ENCODE measurements around the gene NHSL1.

NHSL1 gene

DNA sequence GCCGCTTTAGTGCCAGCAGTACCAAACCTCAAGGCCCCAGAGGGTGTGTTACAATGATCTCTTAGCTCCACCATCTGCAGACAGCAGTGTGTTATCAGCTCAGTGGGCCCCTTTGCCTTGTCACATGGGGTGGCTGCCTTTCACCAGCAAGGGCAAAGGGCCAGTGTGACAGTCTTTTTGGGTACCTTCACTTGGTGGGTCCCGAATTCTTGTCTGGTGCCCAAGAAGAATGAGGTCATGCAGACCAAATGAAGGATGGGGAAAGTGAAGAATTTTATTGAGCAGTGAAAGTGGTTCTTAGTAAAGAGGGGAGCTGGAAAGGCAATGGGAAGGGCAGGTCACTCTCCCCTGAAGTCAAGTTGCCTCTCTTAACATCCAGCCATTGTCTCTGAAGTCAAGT, 124.5 kb downstream of the NHSL1 start:
- Histone ChIP-seq H3K9me2 (replicated peaks; ENCODE audit: control insufficient read depth, low read length) (no peaks in the 10 kb centered on the region), H3F3A (ENCODE audit: control insufficient read depth, insufficient read depth) (no peaks in the 10 kb centered on the region), H3K4me3 (ENCODE audit: low read length) (no peak overlapping the region), H3K4me2 (ENCODE audit: low read length) (no peak overlapping the region), H3K36me3 (ENCODE audit: control insufficient read depth, low read length) (no peaks in the 10 kb centered on the region), H3K79me2 (ENCODE audit: control insufficient read depth, low read length) (no peaks in the 10 kb centered on the region), H3K27ac (ENCODE audit: low read depth, low read length) (no peak overlapping the region), H3K27me3 (ENCODE audit: control insufficient read depth, low read length) (peaks cover 3% of the 10 kb centered on the region; the same call in 1 of the 2 replicates), H3K9me3 (ENCODE audit: control insufficient read depth, insufficient read depth, low read length) (no peaks in the 10 kb centered on the region), H4K20me1 (ENCODE audit: control insufficient read depth, insufficient read depth, low read depth, low read length) (no peaks in the 10 kb centered on the region), H3K4me1 (ENCODE audit: control insufficient read depth, low read length) (no peaks in the 10 kb centered on the region)
- TF ChIP-seq, protein P1, sequence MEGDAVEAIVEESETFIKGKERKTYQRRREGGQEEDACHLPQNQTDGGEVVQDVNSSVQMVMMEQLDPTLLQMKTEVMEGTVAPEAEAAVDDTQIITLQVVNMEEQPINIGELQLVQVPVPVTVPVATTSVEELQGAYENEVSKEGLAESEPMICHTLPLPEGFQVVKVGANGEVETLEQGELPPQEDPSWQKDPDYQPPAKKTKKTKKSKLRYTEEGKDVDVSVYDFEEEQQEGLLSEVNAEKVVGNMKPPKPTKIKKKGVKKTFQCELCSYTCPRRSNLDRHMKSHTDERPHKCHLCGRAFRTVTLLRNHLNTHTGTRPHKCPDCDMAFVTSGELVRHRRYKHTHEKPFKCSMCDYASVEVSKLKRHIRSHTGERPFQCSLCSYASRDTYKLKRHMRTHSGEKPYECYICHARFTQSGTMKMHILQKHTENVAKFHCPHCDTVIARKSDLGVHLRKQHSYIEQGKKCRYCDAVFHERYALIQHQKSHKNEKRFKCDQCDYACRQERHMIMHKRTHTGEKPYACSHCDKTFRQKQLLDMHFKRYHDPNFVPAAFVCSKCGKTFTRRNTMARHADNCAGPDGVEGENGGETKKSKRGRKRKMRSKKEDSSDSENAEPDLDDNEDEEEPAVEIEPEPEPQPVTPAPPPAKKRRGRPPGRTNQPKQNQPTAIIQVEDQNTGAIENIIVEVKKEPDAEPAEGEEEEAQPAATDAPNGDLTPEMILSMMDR (IDR thresholded peaks at IDR 0.05; ENCODE audit: low read depth, low read length, poor library complexity, severe bottlenecking), result no peak
- no peak for TF ChIP-seq EZH2phosphoT487 (IDR thresholded peaks at IDR 0.05; ENCODE audit: borderline replicate concordance, low read length)

DNA sequence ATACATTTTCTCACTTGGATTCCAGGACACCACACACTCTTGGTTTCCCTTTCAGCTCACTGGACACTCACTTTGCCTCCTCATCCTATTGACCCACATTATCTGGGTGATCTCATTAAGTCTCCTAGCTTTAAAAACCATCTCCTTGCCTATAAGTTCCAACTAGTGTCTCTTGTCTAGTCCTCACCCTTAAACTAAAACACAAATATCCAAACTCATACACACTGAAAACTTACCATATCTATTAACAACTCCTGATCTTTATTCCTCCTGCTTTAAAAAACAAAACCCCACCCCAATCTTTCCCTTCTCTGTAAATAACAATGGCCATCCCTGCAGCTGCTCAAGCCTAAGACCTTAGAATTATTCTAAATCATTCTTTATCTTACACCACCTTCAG, 125.1 kb downstream of the NHSL1 start:
- no peaks in the 10 kb centered on the region for H3K9me2 ChIP-seq (replicated peaks; ENCODE audit: control insufficient read depth, low read length)
- no peaks in the 10 kb centered on the region for H3K36me3 ChIP-seq (ENCODE audit: control insufficient read depth, low read length)

DNA sequence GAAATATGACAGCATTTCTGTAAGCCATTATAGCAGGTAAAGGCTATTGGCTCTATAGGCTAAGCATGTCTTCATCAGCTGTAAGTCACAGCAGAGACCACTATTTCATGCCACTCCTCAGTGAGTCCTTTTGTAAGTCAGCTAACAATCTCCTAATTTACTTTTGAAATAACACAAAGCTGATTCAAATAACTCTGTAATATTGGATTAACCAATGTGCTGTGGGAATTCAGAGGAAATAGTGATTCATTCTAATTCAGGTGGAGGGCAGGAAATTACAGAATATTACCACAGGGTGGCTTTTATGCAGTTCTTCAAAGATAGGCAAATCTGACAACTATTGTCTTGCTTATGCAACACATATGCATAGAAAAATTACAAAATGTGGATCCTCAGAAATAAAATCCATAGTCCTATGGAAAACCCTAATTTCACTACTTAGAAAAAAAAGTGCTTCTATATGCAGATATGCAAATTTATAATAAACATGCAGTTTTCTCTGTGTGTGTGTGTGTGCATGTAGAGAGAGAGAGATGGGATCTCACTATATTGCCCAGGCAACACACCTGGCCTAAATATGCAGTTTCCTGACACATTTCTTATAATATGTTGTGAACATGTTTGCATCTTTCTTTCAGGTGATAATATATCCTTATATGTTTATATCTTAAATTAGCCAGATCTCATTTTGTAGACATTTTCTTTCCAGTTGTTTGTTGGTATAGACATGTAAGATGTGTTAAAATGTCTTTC, 126.4 kb downstream of the NHSL1 start:
- no peaks in the 10 kb centered on the region for H3K4me1 ChIP-seq (ENCODE audit: control insufficient read depth, low read length)
- no peak overlapping the region for H3K4me2 ChIP-seq (ENCODE audit: low read length)
- H3K36me3 ChIP-seq (ENCODE audit: control insufficient read depth, low read length), result no peaks in the 10 kb centered on the region
- no peaks in the 10 kb centered on the region for H4K20me1 ChIP-seq (ENCODE audit: control insufficient read depth, insufficient read depth, low read depth, low read length)
- H3K27me3 ChIP-seq (ENCODE audit: control insufficient read depth, low read length), result peaks cover 3% of the 10 kb centered on the region; the same call in 1 of the 2 replicates
- H3K4me3 ChIP-seq (ENCODE audit: low read length), result no peak overlapping the region
- H3K9me3 ChIP-seq (ENCODE audit: control insufficient read depth, insufficient read depth, low read length), result no peaks in the 10 kb centered on the region
- H3K27ac ChIP-seq (ENCODE audit: low read depth, low read length), result no peak overlapping the region
- TF ChIP-seq, protein P1 (IDR thresholded peaks at IDR 0.05; ENCODE audit: low read depth, low read length, poor library complexity, severe bottlenecking), result no peak
- TF ChIP-seq EZH2phosphoT487 (IDR thresholded peaks at IDR 0.05; ENCODE audit: borderline replicate concordance, low read length), result no peak
- H3K9me2 ChIP-seq (replicated peaks; ENCODE audit: control insufficient read depth, low read length), result no peaks in the 10 kb centered on the region
- no peaks in the 10 kb centered on the region for H3K79me2 ChIP-seq (ENCODE audit: control insufficient read depth, low read length)
- H3F3A ChIP-seq (ENCODE audit: control insufficient read depth, insufficient read depth), result no peaks in the 10 kb centered on the region

More for the DNA sequence above, 125.1 kb downstream of the NHSL1 start:
- peaks cover 3% of the 10 kb centered on the region; the same call in 1 of the 2 replicates for H3K27me3 ChIP-seq (ENCODE audit: control insufficient read depth, low read length)
- H3K4me1 ChIP-seq (ENCODE audit: control insufficient read depth, low read length), result no peaks in the 10 kb centered on the region
- H3K79me2 ChIP-seq (ENCODE audit: control insufficient read depth, low read length), result no peaks in the 10 kb centered on the region
- H3K9me3 ChIP-seq (ENCODE audit: control insufficient read depth, insufficient read depth, low read length), result no peaks in the 10 kb centered on the region
- H3K4me3 ChIP-seq (ENCODE audit: low read length), result no peak overlapping the region
- no peak overlapping the region for H3K4me2 ChIP-seq (ENCODE audit: low read length)
- H3K27ac ChIP-seq (ENCODE audit: low read depth, low read length), result no peak overlapping the region
- H3F3A ChIP-seq (ENCODE audit: control insufficient read depth, insufficient read depth), result no peaks in the 10 kb centered on the region
- TF ChIP-seq, protein P1 (IDR thresholded peaks at IDR 0.05; ENCODE audit: low read depth, low read length, poor library complexity, severe bottlenecking), result no peak
- TF ChIP-seq EZH2phosphoT487 (IDR thresholded peaks at IDR 0.05; ENCODE audit: borderline replicate concordance, low read length), result no peak
- no peaks in the 10 kb centered on the region for H4K20me1 ChIP-seq (ENCODE audit: control insufficient read depth, insufficient read depth, low read depth, low read length)
